ENCODE data around the gene TAS2R38. TPM values are rescaled to one million over a fixed set of nuclear protein-coding genes. Genes with fewer than 3 reads are reported as not detected.

Gene TAS2R38
- total and polyA plus RNA-seq, 3 donors from 2014 or later: not detected

DNA sequence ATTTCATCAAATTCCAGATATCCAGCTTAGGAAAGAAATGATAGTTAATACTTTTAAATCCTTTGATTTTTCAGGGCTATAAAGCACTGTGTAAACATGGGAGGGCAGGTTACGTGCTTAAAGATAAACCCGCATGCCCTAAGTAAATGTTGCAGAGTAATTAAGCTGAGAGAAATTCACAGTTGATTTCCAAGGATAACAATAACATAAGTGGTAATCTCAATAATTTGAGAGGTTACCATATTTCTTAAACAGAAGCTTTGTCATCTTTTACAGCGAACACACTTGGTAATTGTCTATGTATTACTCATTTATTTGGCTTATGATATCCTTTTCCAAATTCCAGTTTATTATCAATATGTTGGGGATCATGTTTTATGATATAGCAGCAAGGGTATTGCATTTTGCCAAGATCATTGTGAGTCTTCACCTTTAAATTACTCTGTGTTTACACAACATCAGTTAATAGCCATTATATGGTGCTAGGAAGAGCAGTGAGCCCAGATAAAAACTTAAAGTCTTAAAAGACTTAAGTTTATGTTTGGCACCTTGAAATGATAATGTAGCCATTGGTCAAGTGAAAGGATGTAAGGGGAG lies 37.5 kb upstream of the TAS2R38 start:
- no peaks in the 10 kb centered on the region for H3K27me3 ChIP-seq
- no peak for DNase-seq
- intact Hi-C loops (cut with DNase I; ENCODE audit: low total_unique reads): no loop called here
- TF ChIP-seq, protein P1, sequence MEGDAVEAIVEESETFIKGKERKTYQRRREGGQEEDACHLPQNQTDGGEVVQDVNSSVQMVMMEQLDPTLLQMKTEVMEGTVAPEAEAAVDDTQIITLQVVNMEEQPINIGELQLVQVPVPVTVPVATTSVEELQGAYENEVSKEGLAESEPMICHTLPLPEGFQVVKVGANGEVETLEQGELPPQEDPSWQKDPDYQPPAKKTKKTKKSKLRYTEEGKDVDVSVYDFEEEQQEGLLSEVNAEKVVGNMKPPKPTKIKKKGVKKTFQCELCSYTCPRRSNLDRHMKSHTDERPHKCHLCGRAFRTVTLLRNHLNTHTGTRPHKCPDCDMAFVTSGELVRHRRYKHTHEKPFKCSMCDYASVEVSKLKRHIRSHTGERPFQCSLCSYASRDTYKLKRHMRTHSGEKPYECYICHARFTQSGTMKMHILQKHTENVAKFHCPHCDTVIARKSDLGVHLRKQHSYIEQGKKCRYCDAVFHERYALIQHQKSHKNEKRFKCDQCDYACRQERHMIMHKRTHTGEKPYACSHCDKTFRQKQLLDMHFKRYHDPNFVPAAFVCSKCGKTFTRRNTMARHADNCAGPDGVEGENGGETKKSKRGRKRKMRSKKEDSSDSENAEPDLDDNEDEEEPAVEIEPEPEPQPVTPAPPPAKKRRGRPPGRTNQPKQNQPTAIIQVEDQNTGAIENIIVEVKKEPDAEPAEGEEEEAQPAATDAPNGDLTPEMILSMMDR (IDR thresholded peaks at IDR 0.05): no peak
- TF ChIP-seq POLR2A (IDR thresholded peaks at IDR 0.05): no peak
- WGBS, 2 donors: 42 to 60% methylated on average over 3 of the region's 3 CpGs
- H3K36me3 ChIP-seq (ENCODE audit: low read depth, missing control alignments): no peaks in the 10 kb centered on the region
- no peaks in the 10 kb centered on the region for H3K9me3 ChIP-seq
- no peaks in the 10 kb centered on the region for H3K4me1 ChIP-seq
- H3K27ac ChIP-seq: no peak overlapping the region
- no peak overlapping the region for H3K4me3 ChIP-seq

DNA sequence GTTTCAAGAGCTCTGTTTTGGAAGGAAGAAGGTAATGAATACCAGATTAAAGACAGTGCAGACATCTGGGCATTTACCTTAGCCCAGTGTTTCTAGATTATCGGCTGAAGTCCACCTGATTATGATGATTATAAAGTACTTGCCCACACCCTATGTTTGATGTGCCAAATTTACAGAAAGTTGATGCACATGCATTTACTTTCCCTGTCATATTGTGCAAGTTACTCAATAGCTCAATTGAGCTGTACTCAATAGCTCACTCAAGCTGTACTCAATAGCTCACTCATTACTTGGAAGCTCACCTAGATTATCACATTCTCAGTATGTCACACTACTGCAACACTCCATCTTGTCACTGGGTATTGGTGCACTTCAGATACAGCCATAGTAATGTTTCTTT lies 35.6 kb upstream of the TAS2R38 start:
- Histone ChIP-seq H3K9me3 (no peaks in the 10 kb centered on the region), H3K36me3 (ENCODE audit: low read depth, missing control alignments) (no peaks in the 10 kb centered on the region), H3K4me1 (no peaks in the 10 kb centered on the region), H3K27ac (no peak overlapping the region), H3K4me3 (no peak overlapping the region), H3K27me3 (no peaks in the 10 kb centered on the region)
- TF ChIP-seq POLR2A (IDR thresholded peaks at IDR 0.05): no peak
- TF ChIP-seq, protein P1 (IDR thresholded peaks at IDR 0.05): no peak
- intact Hi-C loops (cut with DNase I; ENCODE audit: low total_unique reads): no loop called here
- 97 to 100% methylated on average over 1 of the region's 1 CpG for WGBS, 2 donors
- no peak for DNase-seq

DNA sequence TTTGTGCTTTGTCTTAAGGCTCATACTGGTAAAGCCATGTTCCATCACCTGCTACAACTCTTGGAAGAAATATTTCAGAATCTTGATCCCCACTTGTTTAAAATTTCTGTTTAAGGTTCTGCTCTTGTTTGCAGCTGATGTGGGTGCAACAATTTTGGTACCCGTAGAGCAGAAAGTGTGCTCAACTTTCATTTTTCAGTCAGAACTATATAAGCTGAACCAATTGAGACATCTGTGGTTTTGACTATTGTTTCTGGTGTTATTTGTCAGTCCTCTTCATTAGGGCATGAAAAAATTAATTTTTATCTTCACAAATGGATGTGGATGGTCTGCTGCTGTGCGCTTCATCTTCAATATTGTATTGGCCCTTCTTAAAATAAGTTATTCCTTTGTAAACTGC lies 33.0 kb upstream of the TAS2R38 start:
- WGBS, 2 donors: 96 to 97% methylated on average over 2 of the region's 2 CpGs
- Histone ChIP-seq H3K27me3 (no peaks in the 10 kb centered on the region), H3K9me3 (no peaks in the 10 kb centered on the region), H3K36me3 (ENCODE audit: low read depth, missing control alignments) (no peaks in the 10 kb centered on the region), H3K4me1 (no peaks in the 10 kb centered on the region), H3K27ac (no peak overlapping the region), H3K4me3 (no peak overlapping the region)
- DNase-seq: no peak
- no peak for TF ChIP-seq POLR2A (IDR thresholded peaks at IDR 0.05)
- TF ChIP-seq, protein P1 (IDR thresholded peaks at IDR 0.05): no peak
- intact Hi-C loops (cut with DNase I; ENCODE audit: low total_unique reads): no loop called here

DNA sequence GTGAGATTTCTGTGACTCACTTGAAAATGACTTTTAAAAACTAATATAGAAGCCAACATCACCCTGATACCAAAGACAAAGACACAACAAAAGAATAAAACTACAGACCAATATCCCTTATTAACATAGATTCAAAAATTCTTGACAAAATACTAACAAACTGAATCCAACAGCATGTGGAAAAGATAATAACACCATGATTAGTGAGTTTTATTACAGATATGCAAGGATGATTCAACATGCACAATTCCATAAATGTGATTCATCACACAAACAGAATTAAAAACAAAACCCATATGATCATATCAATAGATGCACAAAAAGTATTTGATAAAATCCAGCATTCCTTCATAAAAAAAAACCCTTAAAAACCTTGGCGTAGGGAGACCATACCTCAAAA lies 28.6 kb upstream of the TAS2R38 start:
- no peaks in the 10 kb centered on the region for H3K9me3 ChIP-seq
- H3K4me1 ChIP-seq: no peaks in the 10 kb centered on the region
- WGBS, 2 donors: 86 to 94% methylated on average over 1 of the region's 1 CpG
- H3K4me3 ChIP-seq: no peak overlapping the region
- no peaks in the 10 kb centered on the region for H3K27me3 ChIP-seq
- TF ChIP-seq POLR2A (IDR thresholded peaks at IDR 0.05): no peak
- H3K36me3 ChIP-seq (ENCODE audit: low read depth, missing control alignments): no peaks in the 10 kb centered on the region
- no peak overlapping the region for H3K27ac ChIP-seq
- intact Hi-C loops (cut with DNase I; ENCODE audit: low total_unique reads): no loop called here
- no peak for DNase-seq

DNA sequence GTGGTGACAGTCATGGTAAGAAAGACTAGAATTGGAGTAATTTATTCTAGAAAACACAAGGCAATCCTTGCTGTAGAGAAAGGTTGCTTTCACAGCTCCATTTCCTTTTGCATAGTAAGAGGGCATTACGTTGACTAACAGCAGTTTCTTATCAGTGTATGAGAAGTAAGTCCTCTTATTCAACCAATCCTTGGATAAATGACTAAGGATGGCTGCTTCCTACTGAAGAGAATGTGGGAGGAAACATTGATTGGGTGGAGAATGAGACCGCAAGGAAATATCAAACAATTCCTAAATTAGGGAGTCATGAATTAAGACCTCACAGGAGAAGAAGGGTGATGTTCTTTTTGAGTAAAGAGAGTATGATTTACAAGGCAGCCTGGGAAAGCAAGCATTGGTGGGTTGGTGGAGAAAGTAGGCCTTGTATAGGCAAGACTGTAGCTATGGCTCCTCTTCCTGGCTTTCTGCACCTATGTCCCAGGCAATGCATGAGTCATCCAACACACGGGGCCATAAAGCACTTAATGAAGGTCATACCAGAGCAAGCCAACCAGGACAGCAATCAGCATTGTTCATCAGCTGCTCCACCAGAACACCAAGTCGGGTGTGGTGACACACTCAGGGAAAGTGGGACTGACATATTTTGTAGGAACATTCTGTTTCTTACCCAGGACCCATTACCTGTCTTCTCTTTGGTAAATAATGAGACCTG lies 27.7 kb upstream of the TAS2R38 start:
- Histone ChIP-seq H3K9me3 (no peaks in the 10 kb centered on the region), H3K4me1 (no peaks in the 10 kb centered on the region), H3K27me3 (no peaks in the 10 kb centered on the region), H3K36me3 (ENCODE audit: low read depth, missing control alignments) (no peaks in the 10 kb centered on the region), H3K4me3 (no peak overlapping the region), H3K27ac (no peak overlapping the region)
- intact Hi-C loops (cut with DNase I; ENCODE audit: low total_unique reads): no loop called here
- no peak for DNase-seq
- 71 to 72% methylated on average over 4 of the region's 4 CpGs for WGBS, 2 donors
- no peak for TF ChIP-seq POLR2A (IDR thresholded peaks at IDR 0.05)

DNA sequence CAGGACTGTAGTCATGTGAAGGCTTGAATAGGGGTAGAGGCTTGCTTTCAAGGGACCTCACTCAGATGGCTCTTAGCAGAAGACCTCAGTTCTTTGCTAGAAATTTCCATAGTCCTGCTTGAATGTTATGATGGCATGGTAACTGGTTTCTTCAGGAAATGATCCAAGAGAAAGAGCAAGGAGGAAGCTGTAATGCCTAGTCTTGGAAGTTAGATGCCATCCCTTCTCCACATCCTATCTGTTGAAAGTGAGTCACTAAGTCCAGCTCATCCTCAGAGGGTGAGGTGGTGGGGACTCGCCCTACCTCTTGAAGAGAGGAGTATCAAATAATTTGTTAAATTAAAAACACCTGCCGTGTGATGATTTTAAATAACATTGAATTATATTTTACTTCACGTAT lies 26.7 kb upstream of the TAS2R38 start:
- Histone ChIP-seq H3K4me3 (no peak overlapping the region), H3K36me3 (ENCODE audit: low read depth, missing control alignments) (no peaks in the 10 kb centered on the region), H3K27me3 (no peaks in the 10 kb centered on the region), H3K9me3 (no peaks in the 10 kb centered on the region), H3K27ac (no peak overlapping the region), H3K4me1 (no peaks in the 10 kb centered on the region)
- intact Hi-C loops (cut with DNase I; ENCODE audit: low total_unique reads): no loop called here
- DNase-seq: no peak
- 96% methylated on average over 3 of the region's 3 CpGs for WGBS, 2 donors
- no peak for TF ChIP-seq POLR2A (IDR thresholded peaks at IDR 0.05)
- TF ChIP-seq, protein P1 (IDR thresholded peaks at IDR 0.05): no peak

Measured in testis (tissue), 3 donors.